Stimulated activated CD4-positive, alpha-beta T cell treated with anti-CD3 and anti-CD28 coated beads, Interleukin-12 subunit alpha, Interleukin-12 subunit beta, amount 100 ng/mL, for 24 hours (primary cell): Measurements from ENCODE around the gene SON.
A peak's percentile ranks its signal among the peaks of the same experiment; 100 is the strongest.

ENCODE experiments used
- DNase-seq, 2 experiments: peaks; one replicate each; pipeline ENCODE4 v3.0.0-alpha.2; 2020; ENCODE audit warnings: low read depth in 2 of 2

Gene SON

GRCh38 chr21:33543505-33544129 is 779 bp downstream of the SON start:
- DNase-seq, result peak in 1 of 2 experiments; percentile 71

- no peak for DNase-seq
These were observed 1.8 kb downstream of the SON start for GRCh38 chr21:33544451-33545195.

GRCh38 chr21:33546086-33546485 is 3.2 kb downstream of the SON start:
- DNase-seq, result no peak

GRCh38 chr21:33549848-33550771 is 7.3 kb downstream of the SON start:
- no peak for DNase-seq

GRCh38 chr21:33550772-33551660 is 8.2 kb downstream of the SON start:
- no peak for DNase-seq

GRCh38 chr21:33551664-33552063 is 8.8 kb downstream of the SON start:
- no peak for DNase-seq

GRCh38 chr21:33552093-33552998 is 9.5 kb downstream of the SON start:
- DNase-seq, result no peak

GRCh38 chr21:33552999-33553598 is 10.3 kb downstream of the SON start:
- DNase-seq, result no peak

- no peak for DNase-seq
These were observed 11.6 kb downstream of the SON start for GRCh38 chr21:33554236-33554981.

GRCh38 chr21:33554982-33555344 is 12.1 kb downstream of the SON start:
- DNase-seq, result no peak

- no peak for DNase-seq
These were observed 14.6 kb downstream of the SON start for GRCh38 chr21:33557447-33557846.

GRCh38 chr21:33558777-33559421 is 16.1 kb downstream of the SON start:
- DNase-seq, result no peak

GRCh38 chr21:33559813-33560212 is 17.0 kb downstream of the SON start:
- DNase-seq, result no peak

GRCh38 chr21:33560965-33561364 is 18.1 kb downstream of the SON start:
- no peak for DNase-seq

GRCh38 chr21:33561373-33561772 is 18.5 kb downstream of the SON start:
- DNase-seq, result no peak

- DNase-seq, result no peak
These were observed 19.6 kb downstream of the SON start for GRCh38 chr21:33562389-33562788.

GRCh38 chr21:33566514-33566913 is 23.7 kb downstream of the SON start:
- DNase-seq, result no peak

GRCh38 chr21:33567914-33568313 is 25.1 kb downstream of the SON start:
- no peak for DNase-seq

- no peak for DNase-seq
These were observed 25.6 kb downstream of the SON start for GRCh38 chr21:33568448-33568847.
